Keratinocyte (primary cell): ENCODE measurements around the gene CD209. TPM values are rescaled to one million over a fixed set of nuclear protein-coding genes. Genes with fewer than 3 reads are reported as not detected.

Experiments used
- DNase-seq: peaks from one replicate; pipeline ENCODE4 v3.0.0-alpha.2; 2011; ENCODE audit warnings: low read depth, missing footprints, low spot score
- FAIRE-seq: peaks from 2 replicates; lab custom pipeline; 2011; peaks lifted over from hg19 to GRCh38; lab: Jason Lieb, UNC
- H2AFZ ChIP-seq: 2 replicates; pipeline ENCODE4 v1.6.0; 2012; ENCODE audit warnings: low read length, control low read depth, inconsistent platforms; ENCODE audit not compliant: control insufficient read depth
- H3K27ac ChIP-seq: 2 replicates; pipeline ENCODE4 v1.5.1; 2011; ENCODE audit warnings: low read length; ENCODE audit not compliant: control insufficient read depth, insufficient read depth
- H3K27me3 ChIP-seq: 3 replicates; pipeline ENCODE4 v1.6.0; 2011; ENCODE audit warnings: low read length; ENCODE audit not compliant: control insufficient read depth, insufficient read depth; ENCODE audit errors: extremely low read depth
- H3K36me3 ChIP-seq, 2 experiments: 2 replicates in 1 of 2; 3 replicates in 1 of 2; pipeline ENCODE4 v1.5.1; 2011; ENCODE audit warnings: low read length in 2 of 2, mild to moderate bottlenecking in 1 of 2; ENCODE audit not compliant: control insufficient read depth in 2 of 2, insufficient read depth in 2 of 2; ENCODE audit errors: extremely low read depth in 1 of 2
- H3K4me1 ChIP-seq: 3 replicates; pipeline ENCODE4 v1.5.1; 2011; ENCODE audit warnings: low read length; ENCODE audit not compliant: control insufficient read depth, insufficient read depth; ENCODE audit errors: extremely low read depth
- H3K4me2 ChIP-seq: 3 replicates; pipeline ENCODE4 v1.6.0; 2011; ENCODE audit warnings: low read depth, low read length; ENCODE audit not compliant: control insufficient read depth, insufficient read depth; ENCODE audit errors: extremely low read depth
- H3K4me3 ChIP-seq, 3 experiments: fragments of 200-600 bp in 1 of 3; sonication (generic) in 1 of 3; 2 replicates in 2 of 3; 3 replicates in 1 of 3; pipeline ENCODE4 v1.5.1; 2011 to 2016; ENCODE audit warnings: low read length in 3 of 3, mild to moderate bottlenecking in 3 of 3, control low read depth in 2 of 3, inconsistent platforms in 1 of 3, low read depth in 1 of 3, mixed read lengths in 1 of 3, mixed run types in 1 of 3, moderate library complexity in 1 of 3; ENCODE audit not compliant: control insufficient read depth in 2 of 3, insufficient read depth in 2 of 3; ENCODE audit errors: extremely low read depth in 1 of 3
- H3K79me2 ChIP-seq: 2 replicates; pipeline ENCODE4 v1.6.0; 2012; ENCODE audit warnings: low read length; ENCODE audit not compliant: control insufficient read depth, insufficient read depth
- H3K9ac ChIP-seq: 3 replicates; pipeline ENCODE4 v1.6.0; 2011; ENCODE audit warnings: low read length; ENCODE audit not compliant: control insufficient read depth, insufficient read depth; ENCODE audit errors: extremely low read depth
- H3K9me1 ChIP-seq: 3 replicates; pipeline ENCODE4 v1.6.0; 2011; ENCODE audit warnings: low read length; ENCODE audit not compliant: control insufficient read depth, insufficient read depth; ENCODE audit errors: extremely low read depth
- H3K9me3 ChIP-seq: 2 replicates; pipeline ENCODE4 v1.5.1; 2012; ENCODE audit warnings: low read depth, low read length; ENCODE audit not compliant: control insufficient read depth
- H4K20me1 ChIP-seq: 3 replicates; pipeline ENCODE4 v1.6.0; 2011; ENCODE audit warnings: low read length; ENCODE audit not compliant: control insufficient read depth, insufficient read depth; ENCODE audit errors: extremely low read depth
- CTCF ChIP-seq, 3 experiments: IDR thresholded peaks in 1 of 3; conservative IDR thresholded peaks in 1 of 3; optimal IDR thresholded peaks in 1 of 3; 2 replicates in 2 of 3; 3 replicates in 1 of 3; pipeline versions ENCODE3 to v1.5.1; 2011; ENCODE audit warnings: low read length in 3 of 3, mild to moderate bottlenecking in 3 of 3, moderate library complexity in 2 of 3, control low read depth in 1 of 3, inconsistent platforms in 1 of 3; ENCODE audit not compliant: insufficient read depth in 2 of 3; ENCODE audit errors: extremely low read depth in 1 of 3
- EZH2 ChIP-seq: IDR thresholded peaks from one replicate; pipeline ENCODE4 v1.6.1; 2012; ENCODE audit warnings: inconsistent platforms, mild to moderate bottlenecking, low read length, moderate library complexity
- dilution Hi-C: fragments of 300-500 bp; cut with MboI; formaldehyde crosslinking; loops from one replicate; pipeline ENCODE4 v1.7.0; 2020; ENCODE audit warnings: low sequenced_read_pairs; ENCODE audit not compliant: extremely low pct_ligation_motif_present
- polyA plus RNA-seq, 5 experiments: library from polyadenylated mRNA; depleted of rRNA in 3 of 5; stranded (reverse) in 3 of 5; stranded (forward) in 1 of 5; unstranded in 1 of 5; fragments of >200 nt; gene quantifications; 1 replicate in 1 of 5; 2 replicates in 3 of 5; 3 replicates in 1 of 5; pipeline versions ENCODE4 v1.2.1 to v1.2.3, GENCODE V29; 2011 to 2012; ENCODE audit warnings: missing spikeins in 2 of 5, low read depth in 1 of 5, low replicate concordance in 1 of 5

The CD209 gene
- polyA plus RNA-seq, 1 donor (not counting 4 experiments of a cell fraction or from before 2014, with no cell fraction given), result not detected

- H3K4me2 ChIP-seq, result no peak overlapping the region
- dilution Hi-C loops, result no loop called here
- no peak overlapping the region for H2AFZ ChIP-seq
- no peaks in the 10 kb centered on the region for H3K36me3 ChIP-seq
- H4K20me1 ChIP-seq, result no peaks in the 10 kb centered on the region
- H3K9me3 ChIP-seq, result no peaks in the 10 kb centered on the region
- H3K9me1 ChIP-seq, result no peaks in the 10 kb centered on the region
- H3K9ac ChIP-seq, result no peak overlapping the region
- FAIRE-seq (no peak), DNase-seq (no peak)
- TF ChIP-seq EZH2, result no peak
- TF ChIP-seq CTCF (optimal IDR thresholded peaks at IDR 0.05 in 1 of 3, IDR thresholded peaks at IDR 0.05 in 1 of 3, conservative IDR thresholded peaks at IDR 0.05 in 1 of 3; ENCODE audit: extremely low read depth in 1 of 3, insufficient read depth in 2 of 3, low read length in 3 of 3), result no peak
- no peaks in the 10 kb centered on the region for H3K79me2 ChIP-seq
- peaks cover 47% of the 10 kb centered on the region for H3K27me3 ChIP-seq
- no peak overlapping the region for H3K4me3 ChIP-seq
- H3K4me1 ChIP-seq, result no peaks in the 10 kb centered on the region
- H3K27ac ChIP-seq, result no peak overlapping the region
Observed at GRCh38 chr19:7731615-7732014, 15.7 kb downstream of the CD209 start.

GRCh38 chr19:7731218-7731595 lies 16.1 kb downstream of the CD209 start:
- H4K20me1 ChIP-seq, result no peaks in the 10 kb centered on the region
- no peaks in the 10 kb centered on the region for H3K9me3 ChIP-seq
- H3K79me2 ChIP-seq, result no peaks in the 10 kb centered on the region
- peaks cover 47% of the 10 kb centered on the region for H3K27me3 ChIP-seq
- no peak overlapping the region for H2AFZ ChIP-seq
- FAIRE-seq (no peak), DNase-seq (no peak)
- dilution Hi-C loops, result no loop called here
- H3K36me3 ChIP-seq, result no peaks in the 10 kb centered on the region
- no peak overlapping the region for H3K27ac ChIP-seq
- no peak for TF ChIP-seq EZH2
- TF ChIP-seq CTCF (optimal IDR thresholded peaks at IDR 0.05 in 1 of 3, IDR thresholded peaks at IDR 0.05 in 1 of 3, conservative IDR thresholded peaks at IDR 0.05 in 1 of 3; ENCODE audit: extremely low read depth in 1 of 3, insufficient read depth in 2 of 3, low read length in 3 of 3), result no peak
- no peaks in the 10 kb centered on the region for H3K9me1 ChIP-seq
- H3K9ac ChIP-seq, result no peak overlapping the region
- H3K4me1 ChIP-seq, result no peaks in the 10 kb centered on the region
- no peak overlapping the region for H3K4me2 ChIP-seq
- H3K4me3 ChIP-seq, result no peak overlapping the region
